Measurements from ENCODE around the gene RHBDD1. TPM values are rescaled to one million over a fixed set of nuclear protein-coding genes. Genes with fewer than 3 reads are reported as not detected.
A peak's percentile ranks its signal among the peaks of the same experiment; 100 is the strongest.

Gene RHBDD1
- total RNA-seq, 2 donors from 2014 or later, result 41.5 to 42.0 TPM

GRCh38 chr2:226909126-226909525, 73.3 kb downstream of the RHBDD1 start:
- Mint-ChIP-seq H3K27ac (no peak overlapping the region), H3K36me3 (ENCODE audit: low read depth) (peaks cover 4% of the 10 kb centered on the region)

GRCh38 chr2:226909836-226910235, 74.0 kb downstream of the RHBDD1 start:
- H3K4me1 Mint-ChIP-seq, result peaks cover 8% of the 10 kb centered on the region
- no peaks in the 10 kb centered on the region for H3K9me3 ChIP-seq (ENCODE audit: control insufficient read depth, low read length, poor library complexity, severe bottlenecking)
- no peak for ATAC-seq
- no peak overlapping the region for H3K27ac Mint-ChIP-seq
- DNase-seq, result no peak
- peaks cover 4% of the 10 kb centered on the region for H3K36me3 Mint-ChIP-seq (ENCODE audit: low read depth)
- H3K4me3 Mint-ChIP-seq, result no peak overlapping the region
- no peaks in the 10 kb centered on the region for H3K27me3 Mint-ChIP-seq

More at GRCh38 chr2:226909126-226909525, 73.3 kb downstream of the RHBDD1 start:
- Mint-ChIP-seq H3K4me3 (no peak overlapping the region), H3K27me3 (no peaks in the 10 kb centered on the region), H3K4me1 (peaks cover 8% of the 10 kb centered on the region)
- H3K9me3 ChIP-seq (ENCODE audit: control insufficient read depth, low read length, poor library complexity, severe bottlenecking), result no peaks in the 10 kb centered on the region
- ATAC-seq (peak; percentile 44), DNase-seq (no peak)

DNA sequence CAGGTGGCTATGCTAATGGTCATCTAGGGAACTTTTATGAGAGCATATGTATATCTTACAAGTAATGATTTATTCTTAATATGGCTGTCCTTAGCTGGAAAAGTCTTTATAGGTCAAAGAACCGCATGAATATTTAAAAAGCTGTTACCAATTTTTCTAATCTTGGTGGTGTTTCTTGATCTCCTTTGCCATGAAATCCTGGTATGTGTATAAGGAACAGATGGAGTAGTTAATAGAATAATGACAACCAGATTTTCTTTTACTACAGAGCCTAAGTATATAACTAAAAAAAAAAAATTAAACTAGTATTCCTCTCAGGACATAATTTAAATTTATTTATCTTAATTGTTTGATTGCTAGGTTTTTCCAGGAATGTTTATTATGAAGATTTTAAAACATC, 74.5 kb downstream of the RHBDD1 start:
- no peak overlapping the region for H3K4me3 Mint-ChIP-seq
- H3K27ac Mint-ChIP-seq, result no peak overlapping the region
- ATAC-seq (no peak), DNase-seq (no peak)
- H3K36me3 Mint-ChIP-seq (ENCODE audit: low read depth), result peaks cover 2% of the 10 kb centered on the region
- no peaks in the 10 kb centered on the region for H3K9me3 ChIP-seq (ENCODE audit: control insufficient read depth, low read length, poor library complexity, severe bottlenecking)
- H3K27me3 Mint-ChIP-seq, result no peaks in the 10 kb centered on the region
- peaks cover 5% of the 10 kb centered on the region for H3K4me1 Mint-ChIP-seq

DNA sequence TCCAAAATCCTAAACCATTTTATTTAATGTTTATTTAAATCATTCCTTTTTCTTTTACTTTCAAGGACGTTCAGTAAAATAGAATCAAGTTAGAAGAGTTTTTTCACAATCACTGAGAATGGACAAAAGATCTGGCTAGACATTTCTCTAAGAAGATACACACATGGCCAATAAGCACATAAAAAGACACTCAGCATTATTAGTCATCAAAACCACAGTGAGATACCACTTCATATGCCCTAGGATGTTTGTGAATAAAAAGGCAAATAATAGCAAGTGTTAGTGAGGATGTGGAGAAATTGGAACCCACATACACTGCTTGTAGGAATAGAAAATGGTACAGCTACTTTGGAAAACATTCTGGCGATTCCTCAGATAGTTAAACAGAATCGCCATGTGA, 76.1 kb downstream of the RHBDD1 start:
- H3K36me3 Mint-ChIP-seq (ENCODE audit: low read depth), result no peaks in the 10 kb centered on the region
- peaks cover 11% of the 10 kb centered on the region for H3K4me1 Mint-ChIP-seq
- H3K9me3 ChIP-seq (ENCODE audit: control insufficient read depth, low read length, poor library complexity, severe bottlenecking), result no peaks in the 10 kb centered on the region
- ATAC-seq (no peak), DNase-seq (no peak)
- H3K27ac Mint-ChIP-seq, result no peak overlapping the region
- H3K27me3 Mint-ChIP-seq, result no peaks in the 10 kb centered on the region
- H3K4me3 Mint-ChIP-seq, result no peak overlapping the region

- H3K4me1 Mint-ChIP-seq, result peaks cover 13% of the 10 kb centered on the region
- no peak overlapping the region for H3K4me3 Mint-ChIP-seq
- no peaks in the 10 kb centered on the region for H3K9me3 ChIP-seq (ENCODE audit: control insufficient read depth, low read length, poor library complexity, severe bottlenecking)
- H3K27me3 Mint-ChIP-seq, result no peaks in the 10 kb centered on the region
- no peaks in the 10 kb centered on the region for H3K36me3 Mint-ChIP-seq (ENCODE audit: low read depth)
- ATAC-seq (no peak), DNase-seq (no peak)
- H3K27ac Mint-ChIP-seq, result peak overlapping the region; percentile 53
These were observed 77.8 kb downstream of the RHBDD1 start for GRCh38 chr2:226913641-226914040.

- ATAC-seq, result no peak
- H3K27ac Mint-ChIP-seq, result peak overlapping the region; percentile 37
- H3K36me3 Mint-ChIP-seq (ENCODE audit: low read depth), result no peaks in the 10 kb centered on the region
These were observed 80.0 kb downstream of the RHBDD1 start for GRCh38 chr2:226915846-226916360.

GRCh38 chr2:226916669-226917068, 80.8 kb downstream of the RHBDD1 start:
- no peaks in the 10 kb centered on the region for H3K36me3 Mint-ChIP-seq (ENCODE audit: low read depth)
- ATAC-seq, result no peak

More at GRCh38 chr2:226915846-226916360, 80.0 kb downstream of the RHBDD1 start:
- Mint-ChIP-seq H3K27me3 (no peaks in the 10 kb centered on the region), H3K4me3 (no peak overlapping the region), H3K4me1 (peaks cover 13% of the 10 kb centered on the region)
- no peaks in the 10 kb centered on the region for H3K9me3 ChIP-seq (ENCODE audit: control insufficient read depth, low read length, poor library complexity, severe bottlenecking)
- DNase-seq, result no peak

DNA sequence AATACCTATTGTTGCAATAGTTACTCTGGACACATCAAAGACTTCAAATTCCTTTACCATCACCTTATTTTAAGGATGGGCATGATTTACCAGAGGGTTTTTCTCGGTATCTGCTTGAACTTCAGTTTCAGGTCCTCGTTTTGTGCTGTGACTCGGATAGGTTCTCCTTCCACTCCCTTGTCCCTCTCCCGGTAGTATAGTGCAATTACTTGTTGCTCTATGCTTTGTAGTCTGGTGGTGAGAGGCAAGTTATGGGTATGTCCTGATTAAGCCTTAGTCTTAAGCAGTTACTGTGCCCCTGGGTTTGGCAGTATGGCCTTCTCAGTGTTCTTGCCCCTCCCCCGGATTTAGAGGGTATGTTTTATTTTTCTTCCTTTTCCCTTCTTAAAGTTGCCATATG, 96.6 kb downstream of the RHBDD1 start:
- H3K9me3 ChIP-seq (ENCODE audit: control insufficient read depth, low read length, poor library complexity, severe bottlenecking), result no peaks in the 10 kb centered on the region
- Mint-ChIP-seq H3K27me3 (no peaks in the 10 kb centered on the region), H3K4me1 (peaks cover 2% of the 10 kb centered on the region), H3K4me3 (no peak overlapping the region), H3K36me3 (ENCODE audit: low read depth) (no peaks in the 10 kb centered on the region), H3K27ac (no peak overlapping the region)
- ATAC-seq (no peak), DNase-seq (no peak)

More at GRCh38 chr2:226916669-226917068, 80.8 kb downstream of the RHBDD1 start:
- no peaks in the 10 kb centered on the region for H3K9me3 ChIP-seq (ENCODE audit: control insufficient read depth, low read length, poor library complexity, severe bottlenecking)
- Mint-ChIP-seq H3K27me3 (no peaks in the 10 kb centered on the region), H3K4me3 (no peak overlapping the region), H3K4me1 (peaks cover 13% of the 10 kb centered on the region), H3K27ac (peak overlapping the region; percentile 37)
- no peak for DNase-seq

- ATAC-seq (no peak), DNase-seq (no peak)
- no peaks in the 10 kb centered on the region for H3K27me3 Mint-ChIP-seq
- H3K27ac Mint-ChIP-seq, result no peak overlapping the region
- H3K4me1 Mint-ChIP-seq, result peaks cover 2% of the 10 kb centered on the region
- H3K4me3 Mint-ChIP-seq, result no peak overlapping the region
- no peaks in the 10 kb centered on the region for H3K9me3 ChIP-seq (ENCODE audit: control insufficient read depth, low read length, poor library complexity, severe bottlenecking)
- no peaks in the 10 kb centered on the region for H3K36me3 Mint-ChIP-seq (ENCODE audit: low read depth)
These were observed 98.8 kb downstream of the RHBDD1 start for GRCh38 chr2:226934546-226935201.

- Mint-ChIP-seq H3K4me3 (no peak overlapping the region), H3K27ac (no peak overlapping the region), H3K27me3 (no peaks in the 10 kb centered on the region), H3K36me3 (ENCODE audit: low read depth) (peaks cover 3% of the 10 kb centered on the region), H3K4me1 (no peaks in the 10 kb centered on the region)
- H3K9me3 ChIP-seq (ENCODE audit: control insufficient read depth, low read length, poor library complexity, severe bottlenecking), result no peaks in the 10 kb centered on the region
- ATAC-seq (no peak), DNase-seq (no peak)
These were observed 108.2 kb downstream of the RHBDD1 start for GRCh38 chr2:226943862-226944620.

- Mint-ChIP-seq H3K27ac (no peak overlapping the region), H3K36me3 (ENCODE audit: low read depth) (peaks cover 5% of the 10 kb centered on the region), H3K4me3 (no peak overlapping the region), H3K27me3 (no peaks in the 10 kb centered on the region), H3K4me1 (no peaks in the 10 kb centered on the region)
- H3K9me3 ChIP-seq (ENCODE audit: control insufficient read depth, low read length, poor library complexity, severe bottlenecking), result no peaks in the 10 kb centered on the region
- no peak for ATAC-seq
- no peak for DNase-seq
These were observed 117.4 kb downstream of the RHBDD1 start for GRCh38 chr2:226953206-226953605.

DNA sequence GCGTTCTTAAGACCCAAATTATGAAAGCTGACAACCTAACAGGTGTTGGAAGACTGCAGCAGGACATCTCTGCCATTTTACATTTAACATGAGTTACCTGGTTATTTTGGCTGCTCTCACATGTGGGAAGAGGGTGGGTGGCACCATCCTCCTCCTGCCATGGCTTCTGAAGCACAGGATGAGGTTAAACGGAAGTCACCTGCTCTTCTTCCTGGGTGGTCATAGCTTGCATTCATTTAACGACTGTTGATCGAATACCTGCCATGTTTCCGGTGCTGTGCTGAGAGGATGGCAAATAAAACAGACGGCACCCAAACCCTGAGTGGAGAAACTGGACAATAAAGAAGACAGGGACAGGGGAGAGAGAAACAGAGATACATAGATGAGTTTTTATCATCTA, 118.0 kb downstream of the RHBDD1 start:
- H3K36me3 Mint-ChIP-seq (ENCODE audit: low read depth), result peaks cover 5% of the 10 kb centered on the region
- no peaks in the 10 kb centered on the region for H3K27me3 Mint-ChIP-seq
- no peak overlapping the region for H3K27ac Mint-ChIP-seq
- ATAC-seq, result no peak
- no peaks in the 10 kb centered on the region for H3K4me1 Mint-ChIP-seq
- DNase-seq, result no peak
- H3K4me3 Mint-ChIP-seq, result no peak overlapping the region
- no peaks in the 10 kb centered on the region for H3K9me3 ChIP-seq (ENCODE audit: control insufficient read depth, low read length, poor library complexity, severe bottlenecking)

- no peaks in the 10 kb centered on the region for H3K9me3 ChIP-seq (ENCODE audit: control insufficient read depth, low read length, poor library complexity, severe bottlenecking)
- DNase-seq (no peak), ATAC-seq (no peak)
- H3K27ac Mint-ChIP-seq, result no peak overlapping the region
- no peaks in the 10 kb centered on the region for H3K36me3 Mint-ChIP-seq (ENCODE audit: low read depth)
- no peak overlapping the region for H3K4me3 Mint-ChIP-seq
- no peaks in the 10 kb centered on the region for H3K27me3 Mint-ChIP-seq
- H3K4me1 Mint-ChIP-seq, result no peaks in the 10 kb centered on the region
These were observed 120.8 kb downstream of the RHBDD1 start for GRCh38 chr2:226956659-226957058.

Measured in T-helper 17 cell (primary cell).